ENCODE data around the gene CXCL17. TPM values are rescaled to one million over a fixed set of nuclear protein-coding genes. Genes with fewer than 3 reads are reported as not detected.

Gene CXCL17
- total RNA-seq, 1 donor from 2014 or later = not detected

- peak overlapping the region; percentile 86 for H3K4me3 Mint-ChIP-seq (ENCODE audit: unreplicated experiment)
Observed at GRCh38 chr19:42400404-42400803, 42.3 kb downstream of the CXCL17 start.

GRCh38 chr19:42397263-42398166 lies 45.2 kb downstream of the CXCL17 start:
- Mint-ChIP-seq H3K36me3 (ENCODE audit: low read depth, unreplicated experiment) (peaks cover 1% of the 10 kb centered on the region), H3K4me3 (ENCODE audit: unreplicated experiment) (peak overlapping the region; percentile 92), H3K27me3 (ENCODE audit: low read depth, unreplicated experiment) (peaks cover 2% of the 10 kb centered on the region), H3K4me1 (ENCODE audit: low read depth, unreplicated experiment) (peaks cover 10% of the 10 kb centered on the region), H3K27ac (ENCODE audit: unreplicated experiment) (peak overlapping the region; percentile 59), H3K9me3 (ENCODE audit: unreplicated experiment) (no peaks in the 10 kb centered on the region)
- Histone ChIP-seq H3K27me3 (ENCODE audit: insufficient read depth, low read length) (no peaks in the 10 kb centered on the region), H3K36me3 (ENCODE audit: insufficient read depth, low read length) (no peaks in the 10 kb centered on the region), H3K9ac (ENCODE audit: low read length) (peak overlapping the region; percentile 84), H3K79me2 (ENCODE audit: insufficient read depth, low read length) (peaks cover 3% of the 10 kb centered on the region), H2AFZ (ENCODE audit: low read depth, low read length) (peak overlapping the region; percentile 77), H4K20me1 (ENCODE audit: insufficient read depth, low read length) (peaks cover 8% of the 10 kb centered on the region), H3K4me1 (ENCODE audit: insufficient read depth, low read length) (peaks cover 13% of the 10 kb centered on the region), H3K27ac (ENCODE audit: low read depth, low read length) (peak overlapping the region; percentile 70), H3K9me3 (ENCODE audit: insufficient read depth, low read depth, low read length) (no peaks in the 10 kb centered on the region), H3K4me2 (ENCODE audit: low read length) (peak overlapping the region; percentile 91), H3K4me3 (ENCODE audit: insufficient read depth, low read depth, low read length) (peak overlapping the region; percentile 71)
- TF ChIP-seq EZH2 (IDR thresholded peaks at IDR 0.05; ENCODE audit: insufficient read depth, low read length) = no peak
- TF ChIP-seq CTCF (IDR thresholded peaks at IDR 0.05; ENCODE audit: insufficient read depth, low read depth, low read length) = no peak
- DNase-seq (ENCODE audit: low read depth) (no peak), FAIRE-seq (no peak)

More at GRCh38 chr19:42400404-42400803, 42.3 kb downstream of the CXCL17 start:
- H3K36me3 Mint-ChIP-seq (ENCODE audit: low read depth, unreplicated experiment) = peaks cover 1% of the 10 kb centered on the region
- H3K27ac ChIP-seq (ENCODE audit: low read depth, low read length) = no peak overlapping the region
- FAIRE-seq (no peak), DNase-seq (ENCODE audit: low read depth) (no peak)
- H3K9me3 ChIP-seq (ENCODE audit: insufficient read depth, low read depth, low read length) = no peaks in the 10 kb centered on the region
- no peaks in the 10 kb centered on the region for H3K27me3 Mint-ChIP-seq (ENCODE audit: low read depth, unreplicated experiment)
- H3K4me2 ChIP-seq (ENCODE audit: low read length) = no peak overlapping the region
- no peak overlapping the region for H3K4me3 ChIP-seq (ENCODE audit: insufficient read depth, low read depth, low read length)
- TF ChIP-seq EZH2 (IDR thresholded peaks at IDR 0.05; ENCODE audit: insufficient read depth, low read length) = no peak
- no peak for TF ChIP-seq CTCF (IDR thresholded peaks at IDR 0.05; ENCODE audit: insufficient read depth, low read depth, low read length)
- H3K79me2 ChIP-seq (ENCODE audit: insufficient read depth, low read length) = peaks cover 3% of the 10 kb centered on the region
- H3K4me1 Mint-ChIP-seq (ENCODE audit: low read depth, unreplicated experiment) = peaks cover 10% of the 10 kb centered on the region
- no peak overlapping the region for H2AFZ ChIP-seq (ENCODE audit: low read depth, low read length)
- H3K27ac Mint-ChIP-seq (ENCODE audit: unreplicated experiment) = no peak overlapping the region
- H3K9me3 Mint-ChIP-seq (ENCODE audit: unreplicated experiment) = no peaks in the 10 kb centered on the region
- no peaks in the 10 kb centered on the region for H3K36me3 ChIP-seq (ENCODE audit: insufficient read depth, low read length)
- H3K9ac ChIP-seq (ENCODE audit: low read length) = no peak overlapping the region
- H3K4me1 ChIP-seq (ENCODE audit: insufficient read depth, low read length) = peaks cover 14% of the 10 kb centered on the region
- H3K27me3 ChIP-seq (ENCODE audit: insufficient read depth, low read length) = no peaks in the 10 kb centered on the region
- peaks cover 14% of the 10 kb centered on the region for H4K20me1 ChIP-seq (ENCODE audit: insufficient read depth, low read length)
